OCI-LY1 (cell line): ENCODE data around the gene ST7.

Source experiments
- H2AFZ ChIP-seq: fragments of 200-600 bp; sonication (generic), shearing (Covaris generic); 2 replicates; pipeline ENCODE4 v1.6.0; 2014; ENCODE audit warnings: antibody characterized with exemption, mild to moderate bottlenecking, low read length
- H3F3A ChIP-seq: fragments of 200-600 bp; sonication (generic), shearing (Covaris generic); 2 replicates; pipeline ENCODE4 v1.6.0; 2014; ENCODE audit warnings: mild to moderate bottlenecking, antibody characterized with exemption, low read length, moderate library complexity; ENCODE audit not compliant: insufficient read depth
- H3K27ac ChIP-seq: fragments of 200-600 bp; sonication (generic); 2 replicates; pipeline ENCODE4 v1.5.1; 2014; ENCODE audit warnings: low read length, mixed run types, mild to moderate bottlenecking, low read depth; ENCODE audit not compliant: poor library complexity, severe bottlenecking
- H3K27me3 ChIP-seq: fragments of 200-600 bp; sonication (generic); 2 replicates; pipeline ENCODE4 v1.6.0; 2014; ENCODE audit warnings: antibody characterized with exemption, mild to moderate bottlenecking, low read length, moderate library complexity; ENCODE audit not compliant: insufficient read depth
- H3K36me3 ChIP-seq: fragments of 200-600 bp; sonication (generic); 2 replicates; pipeline ENCODE4 v1.6.1; 2014; ENCODE audit warnings: mild to moderate bottlenecking, antibody characterized with exemption, low read length, moderate library complexity, mixed read lengths; ENCODE audit not compliant: insufficient read depth
- H3K4me1 ChIP-seq: fragments of 200-600 bp; sonication (generic); 2 replicates; pipeline ENCODE4 v1.5.1; 2014; ENCODE audit warnings: mild to moderate bottlenecking, low read length, moderate library complexity; ENCODE audit not compliant: insufficient read depth, severe bottlenecking
- H3K4me2 ChIP-seq: fragments of 200-600 bp; sonication (generic), shearing (Covaris generic); 2 replicates; pipeline ENCODE4 v1.6.1; 2014; ENCODE audit warnings: low read length
- H3K4me3 ChIP-seq: fragments of 200-600 bp; sonication (generic); 2 replicates; pipeline ENCODE4 v1.5.1; 2014; ENCODE audit warnings: low read length, low read depth, mild to moderate bottlenecking, mixed read lengths; ENCODE audit not compliant: poor library complexity, severe bottlenecking
- H3K79me2 ChIP-seq: fragments of 200-600 bp; shearing (Covaris generic); 2 replicates; pipeline ENCODE4 v1.6.1; 2016; ENCODE audit warnings: mixed run types, low read length, mixed read lengths; ENCODE audit not compliant: insufficient read depth
- H3K9ac ChIP-seq: fragments of 200-600 bp; sonication (generic), shearing (Covaris generic); 2 replicates; pipeline ENCODE4 v1.6.1; 2014; ENCODE audit warnings: mild to moderate bottlenecking, low read length, mixed read lengths
- H3K9me2 ChIP-seq: fragments of 200-600 bp; sonication (generic), shearing (Covaris generic); 2 replicates; pipeline ENCODE4 v1.6.1; 2014; ENCODE audit warnings: low read depth, mild to moderate bottlenecking, low read length, mixed read lengths
- H3K9me3 ChIP-seq: fragments of 200-600 bp; shearing (Covaris generic); 2 replicates; pipeline ENCODE4 v1.6.1; 2014; ENCODE audit warnings: low read length, mixed read lengths
- H4K20me1 ChIP-seq: fragments of 200-600 bp; sonication (generic), shearing (Covaris generic); 2 replicates; pipeline ENCODE4 v1.6.0; 2016; ENCODE audit warnings: mild to moderate bottlenecking, low read length; ENCODE audit not compliant: insufficient read depth
- CTCF ChIP-seq: fragments of 200-600 bp; sonication (generic), shearing (Covaris generic); IDR thresholded peaks from 2 replicates; pipeline ENCODE4 v1.5.1; 2017; ENCODE audit warnings: mild to moderate bottlenecking, antibody characterized with exemption, low read length, moderate library complexity, mixed read lengths
- EZH2 ChIP-seq: fragments of 200-600 bp; sonication (generic), shearing (Covaris generic); IDR thresholded peaks from 2 replicates; pipeline ENCODE4 v1.8.0; 2017; ENCODE audit warnings: borderline replicate concordance, mixed run types, mild to moderate bottlenecking, antibody characterized with exemption, low read length, moderate library complexity, mixed read lengths

ST7 gene

GRCh38 chr7:117248829-117249228, 295.5 kb downstream of the ST7 start:
- no peak overlapping the region for H3K4me3 ChIP-seq
- no peak overlapping the region for H2AFZ ChIP-seq
- TF ChIP-seq EZH2: no peak
- TF ChIP-seq CTCF: no peak

DNA sequence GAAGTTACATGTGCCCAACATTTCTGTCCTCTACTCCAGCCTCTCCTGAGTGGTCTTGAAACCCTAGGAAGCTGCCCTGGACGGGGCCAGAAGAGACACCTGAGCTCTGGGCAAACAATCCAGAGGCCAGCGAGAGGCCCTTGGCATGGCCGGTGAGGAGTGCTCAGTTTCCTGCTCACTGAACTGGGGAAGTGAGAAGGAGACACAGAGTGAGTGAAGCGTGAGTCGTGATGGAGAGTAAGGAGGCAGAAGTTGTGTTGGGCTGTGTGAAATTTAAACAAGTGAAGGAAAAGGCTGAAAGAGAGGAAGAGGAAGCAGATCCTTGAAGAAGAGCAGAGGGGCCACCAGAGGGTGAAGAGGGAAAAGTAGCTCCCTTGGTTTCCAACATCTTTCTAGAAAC, 296.4 kb downstream of the ST7 start:
- H4K20me1 ChIP-seq: no peaks in the 10 kb centered on the region
- no peaks in the 10 kb centered on the region for H3F3A ChIP-seq
- no peaks in the 10 kb centered on the region for H3K9me2 ChIP-seq

More at GRCh38 chr7:117248829-117249228, 295.5 kb downstream of the ST7 start:
- H3K4me1 ChIP-seq: no peaks in the 10 kb centered on the region
- no peaks in the 10 kb centered on the region for H3K9me3 ChIP-seq
- no peak overlapping the region for H3K4me2 ChIP-seq
- H3K9me2 ChIP-seq: no peaks in the 10 kb centered on the region
- no peak overlapping the region for H3K27ac ChIP-seq
- no peaks in the 10 kb centered on the region for H3K79me2 ChIP-seq
- no peaks in the 10 kb centered on the region for H4K20me1 ChIP-seq
- no peaks in the 10 kb centered on the region for H3K27me3 ChIP-seq
- no peak overlapping the region for H3K9ac ChIP-seq
- H3F3A ChIP-seq: no peaks in the 10 kb centered on the region
- no peaks in the 10 kb centered on the region for H3K36me3 ChIP-seq

GRCh38 chr7:117250245-117250644, 296.9 kb downstream of the ST7 start:
- Histone ChIP-seq H3K36me3 (no peaks in the 10 kb centered on the region), H3K4me3 (no peak overlapping the region), H2AFZ (no peak overlapping the region), H3F3A (no peaks in the 10 kb centered on the region), H3K9ac (no peak overlapping the region), H3K4me2 (no peak overlapping the region), H3K9me2 (no peaks in the 10 kb centered on the region), H3K9me3 (no peaks in the 10 kb centered on the region), H3K27me3 (no peaks in the 10 kb centered on the region), H4K20me1 (no peaks in the 10 kb centered on the region), H3K79me2 (no peaks in the 10 kb centered on the region), H3K4me1 (no peaks in the 10 kb centered on the region), H3K27ac (no peak overlapping the region)
- no peak for TF ChIP-seq CTCF

More for the DNA sequence above, 296.4 kb downstream of the ST7 start:
- H3K27ac ChIP-seq: no peak overlapping the region
- no peak overlapping the region for H3K4me3 ChIP-seq
- H3K9ac ChIP-seq: no peak overlapping the region
- no peak for TF ChIP-seq CTCF
- no peak for TF ChIP-seq EZH2
- H3K36me3 ChIP-seq: no peaks in the 10 kb centered on the region
- H3K27me3 ChIP-seq: no peaks in the 10 kb centered on the region
- H3K79me2 ChIP-seq: no peaks in the 10 kb centered on the region
- H3K4me1 ChIP-seq: no peaks in the 10 kb centered on the region
- no peaks in the 10 kb centered on the region for H3K9me3 ChIP-seq
- no peak overlapping the region for H3K4me2 ChIP-seq
- H2AFZ ChIP-seq: no peak overlapping the region
